NCI-H146 treated with DMSO at 0.1 percent for 48 hours (cell line): ENCODE data around the gene LAMA4.

Experiments
- DNase-seq: peaks from one replicate; lab custom pipeline; 2025; ENCODE audit not compliant: unreplicated experiment; lab: John Stamatoyannopoulos, UW

The LAMA4 gene

GRCh38 chr6:112153926-112154607 lies 100.3 kb downstream of the LAMA4 start:
- DNase-seq, result no peak

- DNase-seq, result no peak
Observed at GRCh38 chr6:112150363-112150762, 104.0 kb downstream of the LAMA4 start.

- DNase-seq, result no peak
Observed at GRCh38 chr6:112149719-112150263, 104.6 kb downstream of the LAMA4 start.

GRCh38 chr6:112149236-112149635 lies 105.1 kb downstream of the LAMA4 start:
- DNase-seq, result no peak

GRCh38 chr6:112148103-112148502 lies 106.3 kb downstream of the LAMA4 start:
- DNase-seq, result no peak

- peak; percentile 24 for DNase-seq
Observed at GRCh38 chr6:112145080-112145573, 109.2 kb downstream of the LAMA4 start.

GRCh38 chr6:112144145-112144926 lies 110.0 kb downstream of the LAMA4 start:
- DNase-seq, result peak; percentile 85

GRCh38 chr6:112141707-112142106 lies 112.7 kb downstream of the LAMA4 start:
- no peak for DNase-seq

- no peak for DNase-seq
Observed at GRCh38 chr6:112139052-112139451, 115.3 kb downstream of the LAMA4 start.

- no peak for DNase-seq
Observed at GRCh38 chr6:112130878-112131277, 123.5 kb downstream of the LAMA4 start.

GRCh38 chr6:112128208-112128607 lies 126.2 kb downstream of the LAMA4 start:
- no peak for DNase-seq

- no peak for DNase-seq
Observed at GRCh38 chr6:112123982-112124381, 130.4 kb downstream of the LAMA4 start.

- no peak for DNase-seq
Observed at GRCh38 chr6:112122756-112123155, 131.6 kb downstream of the LAMA4 start.

- no peak for DNase-seq
Observed at GRCh38 chr6:112118034-112118433, 136.3 kb downstream of the LAMA4 start.

GRCh38 chr6:112117554-112117953 lies 136.8 kb downstream of the LAMA4 start:
- DNase-seq, result no peak

GRCh38 chr6:112116221-112116620 lies 138.1 kb downstream of the LAMA4 start:
- no peak for DNase-seq

GRCh38 chr6:112114577-112115223 lies 139.7 kb downstream of the LAMA4 start:
- DNase-seq, result no peak

GRCh38 chr6:112113918-112114317 lies 140.4 kb downstream of the LAMA4 start:
- DNase-seq, result no peak

- no peak for DNase-seq
Observed at GRCh38 chr6:112113431-112113830, 140.9 kb downstream of the LAMA4 start.

GRCh38 chr6:112109262-112109661 lies 145.1 kb downstream of the LAMA4 start:
- DNase-seq, result no peak

- no peak for DNase-seq
Observed at GRCh38 chr6:112106562-112106961, 147.8 kb downstream of the LAMA4 start.
